ENCODE measurements around the gene ANKRD2.

Gene ANKRD2

GRCh38 chr10:97629289-97629688, 56.7 kb downstream of the ANKRD2 start:
- Histone ChIP-seq H3F3A (ENCODE audit: insufficient read depth) (no peaks in the 10 kb centered on the region), H3K27ac (ENCODE audit: low read depth, low read length) (no peak overlapping the region), H3K4me3 (ENCODE audit: insufficient read depth, low read length, poor library complexity, severe bottlenecking) (no peak overlapping the region), H3K9ac (ENCODE audit: low read length) (no peak overlapping the region), H2AFZ (ENCODE audit: low read depth, low read length, severe bottlenecking) (no peak overlapping the region), H3K27me3 (ENCODE audit: low read length) (no peaks in the 10 kb centered on the region), H3K36me3 (ENCODE audit: low read length) (no peaks in the 10 kb centered on the region), H3K9me3 (ENCODE audit: insufficient read depth, low read length) (no peaks in the 10 kb centered on the region), H3K9me2 (replicated peaks; ENCODE audit: insufficient read depth, low read length) (no peaks in the 10 kb centered on the region), H3K79me2 (ENCODE audit: insufficient read depth, low read length) (no peaks in the 10 kb centered on the region), H3K4me2 (ENCODE audit: low read depth, low read length, poor library complexity, severe bottlenecking) (no peak overlapping the region), H4K20me1 (ENCODE audit: low read depth, low read length) (no peaks in the 10 kb centered on the region)
- no peak for TF ChIP-seq EZH2phosphoT487 (conservative IDR thresholded peaks at IDR 0.05; ENCODE audit: low read length)
- TF ChIP-seq, protein P1, sequence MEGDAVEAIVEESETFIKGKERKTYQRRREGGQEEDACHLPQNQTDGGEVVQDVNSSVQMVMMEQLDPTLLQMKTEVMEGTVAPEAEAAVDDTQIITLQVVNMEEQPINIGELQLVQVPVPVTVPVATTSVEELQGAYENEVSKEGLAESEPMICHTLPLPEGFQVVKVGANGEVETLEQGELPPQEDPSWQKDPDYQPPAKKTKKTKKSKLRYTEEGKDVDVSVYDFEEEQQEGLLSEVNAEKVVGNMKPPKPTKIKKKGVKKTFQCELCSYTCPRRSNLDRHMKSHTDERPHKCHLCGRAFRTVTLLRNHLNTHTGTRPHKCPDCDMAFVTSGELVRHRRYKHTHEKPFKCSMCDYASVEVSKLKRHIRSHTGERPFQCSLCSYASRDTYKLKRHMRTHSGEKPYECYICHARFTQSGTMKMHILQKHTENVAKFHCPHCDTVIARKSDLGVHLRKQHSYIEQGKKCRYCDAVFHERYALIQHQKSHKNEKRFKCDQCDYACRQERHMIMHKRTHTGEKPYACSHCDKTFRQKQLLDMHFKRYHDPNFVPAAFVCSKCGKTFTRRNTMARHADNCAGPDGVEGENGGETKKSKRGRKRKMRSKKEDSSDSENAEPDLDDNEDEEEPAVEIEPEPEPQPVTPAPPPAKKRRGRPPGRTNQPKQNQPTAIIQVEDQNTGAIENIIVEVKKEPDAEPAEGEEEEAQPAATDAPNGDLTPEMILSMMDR (IDR thresholded peaks at IDR 0.05; ENCODE audit: insufficient read depth, low read length, poor library complexity, severe bottlenecking), result no peak

DNA sequence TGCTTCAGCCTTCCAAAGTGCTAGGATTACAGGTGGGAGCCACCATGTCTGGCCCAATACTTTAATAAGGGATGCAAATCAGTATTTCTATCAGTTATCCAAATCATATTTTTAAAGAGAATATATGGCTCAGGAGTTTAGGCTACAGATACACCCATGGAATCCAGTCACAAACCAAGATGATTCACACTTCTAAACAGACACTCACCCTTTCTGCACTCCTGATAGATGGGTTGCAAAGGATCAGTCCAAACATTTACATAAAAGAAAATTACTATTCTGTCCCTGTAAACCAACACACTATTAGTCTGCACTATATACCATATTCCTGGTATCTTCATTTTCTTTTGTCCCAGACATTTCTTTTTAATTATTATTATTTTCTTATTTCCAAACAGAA, 58.5 kb downstream of the ANKRD2 start:
- Histone ChIP-seq H3K9me3 (ENCODE audit: insufficient read depth, low read length) (no peaks in the 10 kb centered on the region), H3K9ac (ENCODE audit: low read length) (no peak overlapping the region), H2AFZ (ENCODE audit: low read depth, low read length, severe bottlenecking) (no peak overlapping the region), H3K9me2 (replicated peaks; ENCODE audit: insufficient read depth, low read length) (no peaks in the 10 kb centered on the region), H3K4me2 (ENCODE audit: low read depth, low read length, poor library complexity, severe bottlenecking) (no peak overlapping the region), H3K4me3 (ENCODE audit: insufficient read depth, low read length, poor library complexity, severe bottlenecking) (no peak overlapping the region), H3K27me3 (ENCODE audit: low read length) (no peaks in the 10 kb centered on the region), H3K79me2 (ENCODE audit: insufficient read depth, low read length) (no peaks in the 10 kb centered on the region), H4K20me1 (ENCODE audit: low read depth, low read length) (no peaks in the 10 kb centered on the region), H3K36me3 (ENCODE audit: low read length) (no peaks in the 10 kb centered on the region), H3F3A (ENCODE audit: insufficient read depth) (no peaks in the 10 kb centered on the region), H3K27ac (ENCODE audit: low read depth, low read length) (no peak overlapping the region)
- TF ChIP-seq, protein P1 (IDR thresholded peaks at IDR 0.05; ENCODE audit: insufficient read depth, low read length, poor library complexity, severe bottlenecking), result no peak
- no peak for TF ChIP-seq EZH2phosphoT487 (conservative IDR thresholded peaks at IDR 0.05; ENCODE audit: low read length)

DNA sequence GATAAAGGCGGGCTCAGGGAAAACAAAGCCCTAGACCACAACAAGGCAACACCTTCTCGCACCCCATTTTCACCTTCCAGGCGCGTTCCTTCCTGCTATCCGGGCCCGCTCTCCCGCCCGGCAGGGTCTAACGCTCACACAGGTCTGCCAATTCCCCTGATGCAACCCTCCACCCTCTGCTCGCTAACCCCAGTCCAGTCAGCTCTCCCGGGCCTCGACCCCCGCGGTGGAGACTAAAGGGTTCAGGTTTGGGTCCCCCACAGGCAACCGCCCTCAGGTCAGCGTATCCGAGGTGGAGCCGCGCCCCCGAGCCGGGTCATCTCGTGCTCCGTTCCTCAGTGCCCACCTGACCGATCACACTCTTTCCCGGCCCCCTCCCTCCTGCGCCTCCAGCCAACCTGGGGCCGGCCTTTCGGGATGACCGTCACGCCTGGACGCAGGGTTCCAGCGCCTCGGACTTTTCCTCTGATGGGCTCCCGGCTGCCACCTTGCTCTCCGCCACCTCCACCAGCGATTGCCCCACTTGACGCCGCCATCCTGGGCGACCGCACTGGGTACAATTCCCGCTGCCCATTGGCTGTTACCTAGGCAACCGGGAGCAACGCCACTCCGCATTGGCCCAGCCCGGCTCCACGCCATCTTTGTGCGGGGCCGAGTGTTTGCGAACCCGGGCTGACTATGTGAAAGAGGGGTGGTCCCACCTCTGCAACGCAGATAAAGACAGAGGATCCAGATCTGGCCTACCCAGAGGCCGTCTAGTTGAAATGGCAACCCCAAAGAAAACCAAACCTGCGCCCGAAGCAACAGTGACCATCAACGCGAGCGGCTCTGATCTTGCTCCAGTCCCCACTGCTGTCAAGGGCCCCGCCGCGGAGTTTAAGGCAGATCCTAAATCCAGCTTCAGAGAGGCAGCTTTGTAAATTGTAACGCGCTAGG, 60.6 kb downstream of the ANKRD2 start, which contains the start of gene MORN4:
Gene MORN4 (minus strand): TSS at position 552 of the 936 bp plus-strand sequence. CDS start 13,847 bp downstream, outside the sequence.
- H3K27ac ChIP-seq (ENCODE audit: low read depth, low read length), result no peak within 1 kb of the TSS
- no peak for TF ChIP-seq EZH2phosphoT487 (conservative IDR thresholded peaks at IDR 0.05; ENCODE audit: low read length)
- TF ChIP-seq, protein P1 (IDR thresholded peaks at IDR 0.05; ENCODE audit: insufficient read depth, low read length, poor library complexity, severe bottlenecking), result no peak
- H3F3A ChIP-seq (ENCODE audit: insufficient read depth), result no peaks in the 10 kb centered on the region
- no peak within 1 kb of the TSS for H3K9ac ChIP-seq (ENCODE audit: low read length)
- H3K9me2 ChIP-seq (replicated peaks; ENCODE audit: insufficient read depth, low read length), result no peaks in the 10 kb centered on the region
- no peak within 1 kb of the TSS for H3K4me2 ChIP-seq (ENCODE audit: low read depth, low read length, poor library complexity, severe bottlenecking)
- no peak within 1 kb of the TSS for H3K4me3 ChIP-seq (ENCODE audit: insufficient read depth, low read length, poor library complexity, severe bottlenecking)
- H4K20me1 ChIP-seq (ENCODE audit: low read depth, low read length), result no peaks in the 10 kb centered on the region
- H3K36me3 ChIP-seq (ENCODE audit: low read length), result no peaks in the 10 kb centered on the region
- no peak within 1 kb of the TSS for H2AFZ ChIP-seq (ENCODE audit: low read depth, low read length, severe bottlenecking)
- H3K79me2 ChIP-seq (ENCODE audit: insufficient read depth, low read length), result no peaks in the 10 kb centered on the region
- H3K27me3 ChIP-seq (ENCODE audit: low read length), result no peaks in the 10 kb centered on the region
- H3K9me3 ChIP-seq (ENCODE audit: insufficient read depth, low read length), result no peaks in the 10 kb centered on the region

All from SU-DHL-6 (cell line).